NCI-H524 treated with DMSO at 0.1 percent for 48 hours (cell line): Measurements from ENCODE around the gene PRKAA2.
"Not testable (repeated sequence)": the region's sequence is repeated elsewhere in the genome, so short reads cannot be mapped to it uniquely, and the experiment has no call there.

ENCODE experiments used
- DNase-seq: peaks from one replicate; lab custom pipeline; 2025; lab: John Stamatoyannopoulos, UW

PRKAA2 gene

GRCh38 chr1:56644919-56645676 lies at the start of gene PRKAA2:
TSS of gene PRKAA2 (plus strand) at chr1:56645314. CDS start at chr1:56645388, 74 bp downstream.
- no peak for DNase-seq

- DNase-seq, result not testable (repeated sequence)
These were observed 49.5 kb upstream of the PRKAA2 start for GRCh38 chr1:56595397-56596191.

GRCh38 chr1:56610097-56610496 lies 35.0 kb upstream of the PRKAA2 start:
- DNase-seq, result not testable (repeated sequence)

- DNase-seq, result not testable (repeated sequence)
These were observed 34.3 kb upstream of the PRKAA2 start for GRCh38 chr1:56610770-56611169.

GRCh38 chr1:56617141-56617540 lies 28.0 kb upstream of the PRKAA2 start:
- no peak for DNase-seq

- no peak for DNase-seq
These were observed 19.2 kb upstream of the PRKAA2 start for GRCh38 chr1:56625819-56626440.

- no peak for DNase-seq
These were observed 18.6 kb upstream of the PRKAA2 start for GRCh38 chr1:56626546-56626945.

- DNase-seq, result no peak
These were observed 18.0 kb upstream of the PRKAA2 start for GRCh38 chr1:56627019-56627635.

- no peak for DNase-seq
These were observed 17.5 kb upstream of the PRKAA2 start for GRCh38 chr1:56627636-56628039.

- no peak for DNase-seq
These were observed 14.3 kb upstream of the PRKAA2 start for GRCh38 chr1:56630786-56631185.

- DNase-seq, result no peak
These were observed 13.2 kb upstream of the PRKAA2 start for GRCh38 chr1:56631901-56632300.

- DNase-seq, result no peak
These were observed 10.1 kb upstream of the PRKAA2 start for GRCh38 chr1:56634981-56635380.

- DNase-seq, result no peak
These were observed 6.9 kb upstream of the PRKAA2 start for GRCh38 chr1:56638248-56638647.

GRCh38 chr1:56639211-56639610 lies 5.9 kb upstream of the PRKAA2 start:
- DNase-seq, result no peak

GRCh38 chr1:56643661-56644060 lies 1.5 kb upstream of the PRKAA2 start:
- no peak for DNase-seq

GRCh38 chr1:56644064-56644918 lies 823 bp upstream of the PRKAA2 start:
- no peak for DNase-seq

GRCh38 chr1:56645677-56646305 lies 677 bp downstream of the PRKAA2 start:
- DNase-seq, result no peak

GRCh38 chr1:56646611-56647010 lies 1.5 kb downstream of the PRKAA2 start:
- no peak for DNase-seq

- no peak for DNase-seq
These were observed 2.0 kb downstream of the PRKAA2 start for GRCh38 chr1:56647106-56647505.

GRCh38 chr1:56648546-56648945 lies 3.4 kb downstream of the PRKAA2 start:
- DNase-seq, result no peak
